Peyer's patch (tissue), 4 donors: ENCODE data around the gene HELZ. TPM values are rescaled to one million over a fixed set of nuclear protein-coding genes. Genes with fewer than 3 reads are reported as not detected.

Experiments
- DNase-seq, 3 donors: peaks; one replicate each; pipeline ENCODE4 v3.0.0-alpha.2; 2017 to 2019
- H3K27ac ChIP-seq, 4 donors: fragments of 200-600 bp; sonication (generic); one replicate each; pipeline ENCODE4 v1.5.1; 2016 to 2019
- H3K27me3 ChIP-seq, 2 donors: fragments of 200-600 bp; sonication (generic); one replicate each; pipeline ENCODE4 v1.5.1; 2019
- H3K36me3 ChIP-seq, 3 donors: fragments of 200-600 bp; sonication (generic); one replicate each; pipeline ENCODE4 v1.5.1; 2016 to 2019
- H3K4me1 ChIP-seq, 4 donors: fragments of 200-600 bp; sonication (generic); one replicate each; pipeline ENCODE4 v1.5.1; 2016 to 2019
- H3K4me3 ChIP-seq, 4 donors: fragments of 200-600 bp; sonication (generic); 1 replicate in 3 of 4; 2 replicates in 1 of 4; pipeline ENCODE4 v1.5.1; 2016 to 2019; ENCODE audit warnings: mild to moderate bottlenecking in 1 of 4
- H3K9me3 ChIP-seq, 4 donors: fragments of 200-600 bp; sonication (generic); one replicate each; pipeline ENCODE4 v1.5.1; 2016 to 2019; ENCODE audit warnings: mild to moderate bottlenecking in 1 of 4
- CTCF ChIP-seq, 6 experiments: fragments of 450-650 bp in 4 of 6; fragments of 200-600 bp in 2 of 6; sonication (generic) in 1 of 6; IDR thresholded peaks; one replicate each; pipeline ENCODE4 v1.5.1; 2017 to 2019; ENCODE audit warnings: antibody characterized with exemption in 6 of 6, mild to moderate bottlenecking in 3 of 6, moderate library complexity in 1 of 6
- POLR2A ChIP-seq, 2 donors: fragments of 450-650 bp; IDR thresholded peaks; one replicate each; pipeline ENCODE4 v1.5.1; 2017; ENCODE audit warnings: antibody characterized with exemption in 2 of 2, mild to moderate bottlenecking in 2 of 2, moderate library complexity in 2 of 2
- total RNA-seq, 4 donors: library from RNA; depleted of rRNA; stranded (reverse); fragments of >200 nt; gene quantifications; one replicate each; pipeline ENCODE4 v1.1.0, GENCODE V29; 2016

The HELZ gene
- total RNA-seq, 4 donors from 2014 or later, result 37.1 to 124 (median 58.8) TPM

GRCh38 chr17:67058036-67058435 lies 187.0 kb downstream of the HELZ start:
- no peak for TF ChIP-seq POLR2A (IDR thresholded peaks at IDR 0.05)
- Histone ChIP-seq H3K36me3 (no peaks in the 10 kb centered on the region), H3K27ac (no peak overlapping the region), H3K4me1 (no peaks in the 10 kb centered on the region), H3K4me3 (no peak overlapping the region), H3K27me3 (no peaks in the 10 kb centered on the region), H3K9me3 (no peaks in the 10 kb centered on the region)
- DNase-seq, result no peak

GRCh38 chr17:67056746-67057490 lies 188.1 kb downstream of the HELZ start:
- H3K36me3 ChIP-seq, result no peaks in the 10 kb centered on the region
- no peaks in the 10 kb centered on the region for H3K9me3 ChIP-seq
- no peaks in the 10 kb centered on the region for H3K27me3 ChIP-seq
- H3K4me1 ChIP-seq, result no peaks in the 10 kb centered on the region
- H3K27ac ChIP-seq, result peak overlapping the region in 2 of 4 donors; percentile 36 to 54
- no peak overlapping the region for H3K4me3 ChIP-seq
- no peak for TF ChIP-seq CTCF (IDR thresholded peaks at IDR 0.05)
- TF ChIP-seq POLR2A (IDR thresholded peaks at IDR 0.05), result no peak
- no peak for DNase-seq

GRCh38 chr17:67055811-67056745 lies 188.9 kb downstream of the HELZ start:
- Histone ChIP-seq H3K36me3 (no peaks in the 10 kb centered on the region), H3K4me1 (no peaks in the 10 kb centered on the region), H3K27me3 (no peaks in the 10 kb centered on the region), H3K4me3 (no peak overlapping the region), H3K9me3 (no peaks in the 10 kb centered on the region), H3K27ac (peak overlapping the region in 2 of 4 donors; percentile 4 to 36)
- DNase-seq, result peak in 1 of 3 donors; percentile 49
- no peak for TF ChIP-seq POLR2A (IDR thresholded peaks at IDR 0.05)
- no peak for TF ChIP-seq CTCF (IDR thresholded peaks at IDR 0.05)

- DNase-seq, result peak in 1 of 3 donors; percentile 40
These were observed 190.0 kb downstream of the HELZ start for GRCh38 chr17:67055041-67055443.

GRCh38 chr17:67054608-67055007 lies 190.4 kb downstream of the HELZ start:
- H3K4me3 ChIP-seq, result no peak overlapping the region
- H3K9me3 ChIP-seq, result peaks cover 0 to under 1% (median 0%) of the 10 kb centered on the region in 4 donors
- H3K27me3 ChIP-seq, result no peaks in the 10 kb centered on the region
- no peak overlapping the region for H3K27ac ChIP-seq
- no peaks in the 10 kb centered on the region for H3K36me3 ChIP-seq
- no peaks in the 10 kb centered on the region for H3K4me1 ChIP-seq
- TF ChIP-seq CTCF (IDR thresholded peaks at IDR 0.05) (no peak), POLR2A (IDR thresholded peaks at IDR 0.05) (no peak)
- DNase-seq, result no peak

More at GRCh38 chr17:67055041-67055443, 190.0 kb downstream of the HELZ start:
- no peaks in the 10 kb centered on the region for H3K36me3 ChIP-seq
- TF ChIP-seq CTCF (IDR thresholded peaks at IDR 0.05) (no peak), POLR2A (IDR thresholded peaks at IDR 0.05) (no peak)
- H3K4me1 ChIP-seq, result no peaks in the 10 kb centered on the region
- no peak overlapping the region for H3K4me3 ChIP-seq
- no peaks in the 10 kb centered on the region for H3K27me3 ChIP-seq
- no peaks in the 10 kb centered on the region for H3K9me3 ChIP-seq
- no peak overlapping the region for H3K27ac ChIP-seq
